Measurements from ENCODE around the gene TMEM234. TPM values are rescaled to one million over a fixed set of nuclear protein-coding genes. Genes with fewer than 3 reads are reported as not detected.
A peak's percentile ranks its signal among the peaks of the same experiment; 100 is the strongest.

The TMEM234 gene
- total and polyA plus RNA-seq, 10 of the 15 experiments (the other 5 are each of a cell fraction or from before 2014, with no cell fraction given): 2.9 to 10.9 (median 6.4) TPM

GRCh38 chr1:32201011-32201855, 20.9 kb downstream of the TMEM234 start (continued):
- TF ChIP-seq SUPT20H (IDR thresholded peaks at IDR 0.05; ENCODE audit: borderline replicate concordance, control insufficient read depth, low read depth, low read length) (no peak), BMI1 (IDR thresholded peaks at IDR 0.05; ENCODE audit: borderline replicate concordance) (no peak), IRF5 (IDR thresholded peaks at IDR 0.05; ENCODE audit: borderline replicate concordance) (no peak), BACH1 (IDR thresholded peaks at IDR 0.05; ENCODE audit: borderline replicate concordance) (no peak), ATF2 (IDR thresholded peaks at IDR 0.05; ENCODE audit: low read length) (no peak; the same call in 1 of the 2 replicates), HDAC2 (IDR thresholded peaks at IDR 0.05) (no peak), POLR2AphosphoS2 (IDR thresholded peaks at IDR 0.05; ENCODE audit: low read depth, low read length) (no peak; the same call in 1 of the 2 replicates), E2F4 (IDR thresholded peaks at IDR 0.05; ENCODE audit: low read depth, low read length) (no peak), ZBTB11 (CRISPR knock-in tag; IDR thresholded peaks at IDR 0.05) (no peak), ZNF687 (IDR thresholded peaks at IDR 0.05) (peak; percentile 63; the same call in 1 of the 2 replicates), WRNIP1 (IDR thresholded peaks at IDR 0.05; ENCODE audit: borderline replicate concordance, low read depth, low read length) (no peak), NFIC (IDR thresholded peaks at IDR 0.05; ENCODE audit: low read depth, low read length) (peak; percentile 70; the same call in 1 of the 2 replicates), SP1 (IDR thresholded peaks at IDR 0.05; ENCODE audit: low read depth, low read length) (peak; percentile 17), RCOR1 (conservative IDR thresholded peaks at IDR 0.05; ENCODE audit: low read depth, low read length) (no peak), DPF2 (IDR thresholded peaks at IDR 0.05) (peak; percentile 60; the same call in 1 of the 2 replicates), MXI1 (IDR thresholded peaks at IDR 0.05; ENCODE audit: low read depth, low read length) (peak; percentile 72), HDGF (IDR thresholded peaks at IDR 0.05) (0 out of 2 replicates have a peak, but pooled peaks have one; percentile 36), NFYB (IDR thresholded peaks at IDR 0.05; ENCODE audit: insufficient read depth, low read depth, low read length) (no peak)

Data from GM12878 (cell line).